ENCODE data around the gene CAMSAP2. TPM values are rescaled to one million over a fixed set of nuclear protein-coding genes. Genes with fewer than 3 reads are reported as not detected.

The CAMSAP2 gene
- total and polyA plus RNA-seq, 2 of the 8 experiments (the other 6 are each of a cell fraction or from before 2014, with no cell fraction given), result 4.2 to 27.6 TPM

GRCh38 chr1:200741551-200742207 is 3.0 kb downstream of the CAMSAP2 start:
- Histone ChIP-seq H2BK15ac (ENCODE audit: low read length) (no peak overlapping the region), H3K9ac (replicated peaks in 1 of 4; ENCODE audit: extremely low read depth in 1 of 4, low read depth in 3 of 4, low read length in 3 of 4) (peak overlapping the region in 1 of 4 experiments; percentile 41; a peak in 2 of 7 replicates), H3K23me2 (ENCODE audit: low read depth, low read length) (peaks cover 12% of the 10 kb centered on the region), H3K36me3 (ENCODE audit: control insufficient read depth in 2 of 4, insufficient read depth in 4 of 4, low read length in 3 of 4) (no peaks in the 10 kb centered on the region), H3K27ac (ENCODE audit: low read depth, low read length) (no peak overlapping the region), H2BK12ac (ENCODE audit: low read depth, low read length) (no peak overlapping the region), H3K23ac (ENCODE audit: insufficient read length) (no peak overlapping the region), H3K79me2 (ENCODE audit: control insufficient read depth in 1 of 2, insufficient read depth in 2 of 2, low read length in 2 of 2) (peaks cover 9 to 66% of the 10 kb centered on the region in 2 experiments; a peak in 3 of 4 replicates), H2BK5ac (ENCODE audit: low read depth, low read length) (no peak overlapping the region), H4K8ac (ENCODE audit: extremely low read depth, insufficient read depth, low read length) (no peak overlapping the region), H3K4ac (replicated peaks; ENCODE audit: insufficient read length, low read depth, low read length) (no peak overlapping the region), H2BK120ac (replicated peaks; ENCODE audit: low read depth, low read length) (no peak overlapping the region), H3K9me3 (ENCODE audit: insufficient read depth in 2 of 2, low read depth in 1 of 2, low read length in 1 of 2) (no peaks in the 10 kb centered on the region), H2BK20ac (ENCODE audit: low read length) (no peak overlapping the region), H3K56ac (replicated peaks; ENCODE audit: insufficient read length, low read depth, low read length) (no peak overlapping the region), H3K27me3 (replicated peaks in 1 of 4; ENCODE audit: control insufficient read depth in 3 of 4, extremely low read depth in 1 of 4, insufficient read depth in 3 of 4, low read length in 3 of 4) (peaks cover 0 to 3% (median 1%) of the 10 kb centered on the region in 4 experiments; a peak in 3 of 7 replicates), H3K18ac (ENCODE audit: extremely low read depth, low read length) (no peak overlapping the region), H2AFZ (ENCODE audit: low read length) (no peak overlapping the region), H4K20me1 (replicated peaks in 1 of 2; ENCODE audit: control insufficient read depth in 1 of 2, insufficient read depth in 2 of 2, low read length in 2 of 2) (peaks cover 1 to 6% of the 10 kb centered on the region in 2 experiments), H2AK5ac (ENCODE audit: low read depth, low read length) (no peak overlapping the region), H3K79me1 (ENCODE audit: low read depth, low read length) (no peaks in the 10 kb centered on the region; the same call in none of the 2 replicates), H3K4me3 (ENCODE audit: extremely low read depth in 1 of 4, insufficient read depth in 2 of 4, low read depth in 3 of 4, low read length in 4 of 4) (peak overlapping the region in 2 of 4 experiments; percentile 11 to 97; a peak in 3 of 8 replicates), H4K5ac (ENCODE audit: insufficient read length, low read depth, low read length) (no peak overlapping the region), H4K91ac (replicated peaks; ENCODE audit: insufficient read length, low read length) (no peak overlapping the region), H3K4me2 (ENCODE audit: insufficient read depth in 1 of 2, low read depth in 2 of 2, low read length in 2 of 2) (peak overlapping the region; percentile 52 to 86), H3K4me1 (replicated peaks in 1 of 4; ENCODE audit: control insufficient read depth in 3 of 4, insufficient read depth in 4 of 4, low read length in 3 of 4) (peaks cover 0 to 12% (median 7%) of the 10 kb centered on the region in 4 experiments; a peak in 4 of 7 replicates), H3K14ac (ENCODE audit: insufficient read length) (no peak overlapping the region)
- ChIA-PET CTCF (ENCODE audit: partially characterized antibody) (no interaction called here), POLR2A (ENCODE audit: partially characterized antibody) (no interaction called here)
- no peak for FAIRE-seq
- WGBS, 2 experiments (ENCODE audit: extremely low coverage in 1 of 2, insufficient coverage in 1 of 2, insufficient read length in 1 of 2, insufficient replicate concordance in 2 of 2, low coverage in 1 of 2, low lambda C conversion rate in 2 of 2, missing lambda C conversion rate in 1 of 2), result 85% methylated on average over 3 of the region's 3 CpGs; no CpG with 5 or more reads in 1 of the 2 experiments
- TF ChIP-seq EZH2 (IDR thresholded peaks at IDR 0.05; ENCODE audit: low read depth, low read length, severe bottlenecking) (no peak), CHD1 (IDR thresholded peaks at IDR 0.05; ENCODE audit: low read depth, low read length) (no peak), TBP (IDR thresholded peaks at IDR 0.05; ENCODE audit: low read depth, low read length) (no peak), ASH2L (IDR thresholded peaks at IDR 0.05; ENCODE audit: low read length) (no peak), TEAD4 (IDR thresholded peaks at IDR 0.05; ENCODE audit: low read depth, low read length) (no peak), CHD2 (IDR thresholded peaks at IDR 0.05; ENCODE audit: low read length) (no peak), POLR2AphosphoS5 (IDR thresholded peaks at IDR 0.05; ENCODE audit: low read depth, low read length) (no peak)
- DNase-seq (ENCODE audit: low read depth in 1 of 2, low spot score in 2 of 2), result no peak
